Esophagus mucosa (tissue), 1 donor: ENCODE data around the gene FCER1G. TPM values are rescaled to one million over a fixed set of nuclear protein-coding genes. Genes with fewer than 3 reads are reported as not detected.

Experiments
- ATAC-seq: fragments of 200-7000 bp; cut with Tn5 transposase; one replicate; pipeline ENCODE4 v1.9.1; 2020
- total RNA-seq: library from RNA; stranded (reverse); gene quantifications from one replicate; pipeline ENCODE4 v1.2.4, GENCODE V29; 2023
- donor health status: DM: yes; HTN: yes; CAD: no.

Gene FCER1G
- total RNA-seq, 1 donor from 2014 or later = 0.76 TPM

- no peak for ATAC-seq
Measured at GRCh38 chr1:161189036-161189435, 26.1 kb upstream of the FCER1G start.

DNA sequence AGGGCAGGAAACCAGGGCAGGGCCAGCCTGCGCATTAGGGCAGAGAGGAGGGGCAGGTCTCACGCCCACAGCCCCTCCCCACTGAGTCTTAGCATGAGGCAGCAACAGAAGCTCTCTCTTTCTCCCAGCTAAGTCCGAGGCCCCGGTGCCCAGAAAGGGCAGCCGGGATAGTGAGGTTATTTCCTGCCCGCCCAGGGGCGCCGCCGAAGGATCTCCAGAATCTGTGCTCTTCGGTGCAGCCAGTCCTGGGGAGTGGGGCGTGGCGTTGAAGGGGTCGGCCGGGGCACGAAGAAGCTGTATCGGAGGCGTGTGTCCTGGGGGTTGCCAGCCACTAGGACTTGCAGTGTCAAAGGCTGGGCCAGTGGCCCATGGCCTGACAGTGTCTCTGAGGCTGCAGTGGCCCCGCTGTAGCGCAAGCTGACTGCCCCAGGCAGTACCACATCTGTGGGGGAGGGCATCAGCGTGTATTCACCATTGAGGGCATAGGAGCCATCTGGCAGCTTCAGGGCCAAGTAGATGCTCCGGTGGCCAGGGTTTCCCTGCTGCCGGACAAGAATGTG is 24.1 kb upstream of the FCER1G start:
- ATAC-seq = no peak

DNA sequence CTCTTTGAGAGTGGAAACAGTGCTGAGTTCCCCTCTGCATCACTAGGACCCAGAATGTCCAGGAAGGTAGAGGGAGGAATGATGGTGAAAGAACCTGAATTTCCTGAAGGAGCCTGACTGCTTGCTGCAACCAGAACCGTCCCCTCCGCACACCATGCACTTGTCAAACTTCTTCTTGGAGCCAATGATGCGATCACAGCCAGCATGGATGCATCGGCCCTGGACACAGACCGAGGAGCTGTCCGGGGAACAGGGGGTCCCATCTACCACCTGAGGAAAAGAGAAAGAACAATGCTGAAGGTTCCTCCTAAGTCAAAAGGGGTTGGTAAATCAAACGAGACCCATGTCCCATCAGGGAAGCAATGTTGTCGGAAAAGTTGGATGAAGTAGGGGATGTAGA is 23.1 kb upstream of the FCER1G start:
- no peak for ATAC-seq

DNA sequence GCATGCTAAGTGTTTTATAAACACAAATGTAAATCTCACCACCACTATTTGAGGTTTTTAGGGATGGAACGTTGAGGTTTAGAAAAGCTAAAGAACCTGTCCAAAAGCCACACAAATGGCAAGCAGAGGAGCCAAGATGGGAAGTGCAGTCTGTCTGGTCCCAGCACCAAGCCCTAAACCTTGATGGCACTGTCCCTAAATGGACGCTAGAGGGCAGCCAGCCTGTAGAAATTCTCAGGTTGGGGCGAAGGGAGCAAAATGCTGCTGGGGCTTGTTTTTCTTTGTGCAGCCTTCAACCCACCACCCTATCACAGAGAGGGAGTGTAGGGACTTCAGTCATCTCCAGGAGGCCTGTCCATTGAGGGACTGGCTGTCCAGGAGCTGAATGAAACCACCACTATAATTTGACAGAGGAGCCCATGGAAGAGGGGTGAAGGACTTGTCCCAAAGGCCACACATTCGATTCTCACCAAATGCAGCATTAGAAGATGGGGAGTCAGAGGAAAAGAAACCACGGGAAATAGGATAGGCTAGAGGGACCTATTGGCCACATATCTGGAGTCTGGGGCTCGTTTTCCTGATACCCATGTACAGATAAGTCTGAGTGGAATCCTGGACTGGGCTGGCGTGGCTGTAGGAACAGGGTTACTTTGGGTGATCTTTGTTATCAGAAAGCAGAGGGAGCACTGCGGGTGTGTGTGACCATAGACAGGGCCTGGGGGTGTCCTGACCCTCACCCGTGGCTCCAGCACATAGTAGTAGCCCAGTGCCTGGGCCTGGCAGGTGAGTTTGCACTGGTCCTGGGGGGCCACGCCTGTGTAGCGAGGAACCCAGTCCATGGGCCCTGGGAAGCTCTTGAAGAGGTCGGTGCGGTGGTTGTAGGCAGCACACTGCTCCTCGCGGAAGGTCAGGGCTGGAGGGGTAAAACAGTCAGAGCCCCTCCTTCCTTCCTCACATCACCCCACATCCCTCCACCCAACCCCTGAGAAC is 22.3 kb upstream of the FCER1G start:
- ATAC-seq = peak; percentile 65

DNA sequence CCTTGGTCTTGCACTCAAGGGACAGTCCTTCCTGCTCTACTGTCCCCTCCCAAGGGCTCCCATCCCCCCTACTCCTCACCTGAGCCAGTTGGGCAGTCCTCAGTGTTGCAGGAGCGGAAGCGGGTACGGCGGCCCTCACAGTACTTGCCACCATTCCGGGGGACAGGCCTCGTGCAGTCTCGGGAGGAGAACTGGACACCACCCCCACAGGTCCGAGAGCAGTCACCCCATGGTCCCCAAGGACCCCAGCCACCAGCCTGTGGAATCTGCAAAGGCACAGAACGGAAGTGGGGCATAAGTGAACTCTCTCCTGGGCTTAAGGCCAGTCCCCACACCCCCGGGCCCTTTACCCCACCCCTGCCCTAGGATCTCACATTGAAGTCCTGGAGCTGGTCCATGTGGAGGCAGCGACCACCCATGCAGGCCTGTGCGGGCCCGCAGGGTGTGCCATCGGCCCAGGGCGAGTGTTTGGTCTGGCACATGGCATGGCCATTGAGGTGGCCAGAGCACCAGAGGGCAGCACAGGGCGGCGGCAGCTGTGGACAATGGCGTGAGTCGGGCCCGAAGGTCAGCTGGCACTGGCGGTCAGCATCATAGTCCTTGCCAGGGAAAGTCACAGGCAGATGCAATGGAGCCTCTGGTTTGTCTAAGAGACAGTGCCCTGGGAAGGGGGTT is 21.4 kb upstream of the FCER1G start:
- ATAC-seq = no peak

DNA sequence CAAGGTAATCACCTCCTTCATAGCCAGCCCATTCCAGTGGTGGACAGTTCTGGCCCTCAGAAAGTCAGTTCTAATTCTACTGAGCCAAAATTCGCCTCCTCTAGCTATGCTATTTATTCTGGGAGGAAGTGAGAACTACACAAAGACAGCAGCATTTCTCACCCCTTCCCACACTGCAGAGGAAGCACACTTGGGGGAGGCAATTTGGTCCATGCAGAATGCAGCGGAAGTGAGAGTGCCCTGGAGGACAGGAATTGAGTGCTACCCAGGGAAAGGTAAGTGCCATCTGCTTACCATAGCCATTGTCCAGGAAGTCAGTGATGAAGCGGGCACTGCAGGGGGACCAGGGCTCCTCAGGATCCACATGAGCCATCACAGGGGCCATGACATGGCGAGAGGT is 19.9 kb upstream of the FCER1G start:
- ATAC-seq = no peak

DNA sequence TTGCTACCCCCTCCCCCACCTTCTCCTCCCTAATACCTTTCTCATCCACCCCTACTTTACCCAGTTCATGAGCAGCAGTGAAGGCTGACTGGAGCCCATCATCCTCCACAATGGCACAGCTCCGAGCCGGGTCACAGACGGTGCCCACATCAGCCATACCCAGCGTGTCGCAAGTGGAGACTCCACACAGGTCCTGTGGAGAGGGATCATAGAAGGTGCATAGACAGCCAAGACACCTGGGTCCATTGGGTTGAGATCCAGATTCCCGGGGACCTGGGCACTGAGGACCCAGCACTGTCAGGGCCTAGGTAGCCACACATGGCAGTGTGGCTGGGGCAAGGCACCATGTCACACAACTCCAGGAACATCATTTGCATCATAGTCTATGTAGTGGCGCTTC is 19.0 kb upstream of the FCER1G start:
- no peak for ATAC-seq

DNA sequence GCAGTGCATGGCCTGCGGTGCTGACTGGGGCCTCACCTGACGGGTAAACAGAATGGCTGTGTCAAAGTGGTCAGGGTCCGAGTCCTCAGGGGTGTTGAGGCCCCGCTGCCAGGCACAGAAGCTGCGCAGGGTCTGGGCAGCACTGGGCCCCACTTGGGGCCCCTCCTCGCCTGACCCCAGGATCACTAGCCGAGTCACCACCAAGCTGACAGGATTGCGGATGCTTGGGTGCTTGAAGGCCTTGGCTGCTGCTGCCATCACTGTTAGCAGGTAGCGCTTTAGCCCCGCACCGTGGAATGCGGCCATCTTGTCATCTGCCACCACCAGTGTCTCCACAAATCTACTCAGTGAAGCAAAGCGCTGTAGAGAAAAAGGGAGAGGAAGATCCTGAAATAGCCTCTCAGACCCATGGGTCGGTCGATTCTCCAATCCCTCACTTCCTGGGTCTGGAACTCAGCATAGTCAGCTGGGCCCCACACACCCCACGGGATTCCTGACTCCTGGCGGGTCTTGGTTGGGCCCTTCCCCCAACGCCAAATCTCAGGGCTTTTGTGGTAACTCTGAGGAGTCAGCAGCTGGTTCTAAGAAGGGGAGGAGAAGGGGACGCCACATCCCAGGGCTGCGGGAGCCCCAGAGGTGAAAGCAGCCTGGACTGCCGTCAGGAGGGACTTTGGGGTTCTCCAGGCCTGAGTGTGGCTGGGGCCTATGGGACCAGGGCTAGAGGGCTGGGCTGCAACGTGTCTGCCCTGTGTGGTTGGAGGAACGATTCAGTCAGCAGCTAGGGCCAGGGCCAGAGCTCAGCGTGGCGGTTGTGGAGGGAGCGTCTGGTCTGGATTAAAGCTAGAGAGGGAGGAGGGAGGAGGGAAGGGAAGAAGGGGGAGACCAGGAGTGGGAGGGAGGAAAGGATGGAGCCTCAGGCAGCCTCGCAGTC is 18.3 kb upstream of the FCER1G start:
- ATAC-seq = no peak

- ATAC-seq = no peak
Measured at GRCh38 chr1:161197560-161198193, 17.4 kb upstream of the FCER1G start.

DNA sequence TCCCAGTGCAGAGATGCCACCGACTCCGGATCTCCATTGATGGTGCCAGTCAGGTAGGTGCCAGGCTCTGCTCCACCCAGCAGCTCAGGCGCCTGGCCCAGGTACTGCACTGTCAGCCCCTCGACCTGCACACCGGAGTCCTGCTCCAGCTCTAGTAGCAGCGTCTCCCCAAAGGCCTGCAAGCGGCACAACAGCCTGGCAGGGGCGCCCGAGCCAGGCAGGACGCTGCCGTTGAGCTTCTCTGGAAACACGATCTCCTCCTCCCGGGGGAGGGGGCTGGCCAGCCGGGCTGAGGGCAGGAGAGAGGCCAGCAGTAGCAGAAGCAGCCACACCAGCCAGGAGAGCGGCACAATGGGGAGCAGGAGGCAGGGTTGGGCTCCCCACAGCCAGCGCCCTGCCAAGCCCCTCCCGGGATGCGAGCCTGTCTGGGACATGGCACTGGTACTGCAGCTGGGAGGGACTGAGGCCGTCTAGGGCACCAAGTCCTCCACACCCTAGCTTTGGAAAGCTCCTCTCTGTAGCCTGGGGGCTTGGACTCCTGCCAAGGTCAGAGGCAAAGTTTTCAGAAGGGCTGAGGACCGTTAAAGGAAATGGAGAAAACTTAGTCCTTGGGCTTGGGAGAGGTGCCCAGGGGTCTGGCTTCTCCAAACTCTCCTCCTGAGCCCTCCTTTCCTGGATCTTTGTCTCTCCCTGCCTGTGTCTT is 16.8 kb upstream of the FCER1G start:
- ATAC-seq = peak; percentile 70

DNA sequence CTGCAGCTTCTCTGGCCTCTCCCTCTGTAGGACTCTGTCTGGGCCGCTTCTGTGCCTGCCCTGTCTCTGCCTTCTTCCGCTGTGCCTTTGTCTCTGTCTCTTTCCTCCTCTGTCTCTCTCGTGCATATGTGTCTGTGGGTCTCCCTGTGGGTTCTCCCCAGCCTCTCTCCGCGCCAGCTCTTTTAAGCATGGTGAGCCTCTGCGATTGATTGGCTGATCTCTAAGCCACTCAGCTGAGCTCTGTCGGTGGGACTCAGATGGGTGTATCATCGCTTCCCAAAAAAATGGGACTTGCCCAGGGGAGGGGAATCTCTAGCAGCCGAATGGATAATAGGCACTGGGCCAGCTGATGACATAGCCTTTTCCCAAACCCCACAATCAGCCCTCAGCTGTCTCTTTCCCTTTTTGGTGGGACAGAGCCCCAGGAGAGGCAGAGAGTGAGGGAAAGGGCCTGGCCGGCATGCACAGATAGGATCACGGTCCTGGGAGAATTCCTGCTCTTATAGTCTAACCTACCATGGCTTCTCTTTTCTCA is 16.1 kb upstream of the FCER1G start, which contains the start of gene ADAMTS4:
ADAMTS4 (minus strand) TSS at position 158 of the 535 bp plus-strand sequence. CDS start 427 bp downstream, outside the sequence.
- ATAC-seq = no peak

- no peak for ATAC-seq
Measured at GRCh38 chr1:161199506-161200139, 15.5 kb upstream of the FCER1G start.

GRCh38 chr1:161200421-161200991 is 14.6 kb upstream of the FCER1G start:
- no peak for ATAC-seq

DNA sequence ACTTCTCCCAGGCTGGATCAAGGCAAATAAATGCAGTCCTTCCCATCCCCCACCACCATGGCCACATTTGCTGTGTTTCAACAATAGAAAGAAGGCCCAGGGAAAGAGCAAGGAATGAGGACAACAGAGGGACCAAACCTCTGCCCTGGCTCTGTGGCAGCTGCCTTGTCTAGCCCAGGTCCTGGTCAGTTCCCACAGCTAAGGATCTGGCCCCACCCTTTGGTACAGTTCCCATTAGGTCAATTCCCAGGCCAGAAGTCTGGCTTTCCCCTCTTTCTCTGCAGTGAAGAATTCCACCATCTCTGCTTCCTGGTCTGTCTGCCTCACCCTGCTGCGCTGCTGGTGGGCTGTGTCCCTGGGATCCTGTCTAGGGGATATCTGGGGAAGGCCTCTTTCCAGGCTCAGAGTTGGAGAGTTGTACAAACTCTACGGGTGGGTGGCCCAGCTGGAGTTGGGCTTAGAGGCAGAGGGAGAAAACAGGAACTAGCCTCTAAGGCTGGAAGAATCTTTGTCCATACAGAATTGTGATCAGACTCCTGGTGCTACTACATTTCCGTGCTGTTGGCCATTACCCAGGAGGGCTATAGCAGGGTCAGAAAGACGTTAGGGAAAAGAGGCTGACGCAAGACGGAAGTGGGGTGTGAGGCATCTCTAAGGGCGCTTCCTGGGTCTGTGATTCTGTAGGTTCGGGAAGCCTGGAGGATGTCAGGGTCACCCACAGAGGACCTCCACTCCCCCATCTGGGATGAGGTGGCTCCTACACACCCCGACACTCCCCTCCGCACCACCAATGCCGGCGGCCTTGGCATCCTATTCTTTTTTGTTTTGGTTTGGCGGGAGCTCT is 13.9 kb upstream of the FCER1G start:
- ATAC-seq = peak; percentile 27

DNA sequence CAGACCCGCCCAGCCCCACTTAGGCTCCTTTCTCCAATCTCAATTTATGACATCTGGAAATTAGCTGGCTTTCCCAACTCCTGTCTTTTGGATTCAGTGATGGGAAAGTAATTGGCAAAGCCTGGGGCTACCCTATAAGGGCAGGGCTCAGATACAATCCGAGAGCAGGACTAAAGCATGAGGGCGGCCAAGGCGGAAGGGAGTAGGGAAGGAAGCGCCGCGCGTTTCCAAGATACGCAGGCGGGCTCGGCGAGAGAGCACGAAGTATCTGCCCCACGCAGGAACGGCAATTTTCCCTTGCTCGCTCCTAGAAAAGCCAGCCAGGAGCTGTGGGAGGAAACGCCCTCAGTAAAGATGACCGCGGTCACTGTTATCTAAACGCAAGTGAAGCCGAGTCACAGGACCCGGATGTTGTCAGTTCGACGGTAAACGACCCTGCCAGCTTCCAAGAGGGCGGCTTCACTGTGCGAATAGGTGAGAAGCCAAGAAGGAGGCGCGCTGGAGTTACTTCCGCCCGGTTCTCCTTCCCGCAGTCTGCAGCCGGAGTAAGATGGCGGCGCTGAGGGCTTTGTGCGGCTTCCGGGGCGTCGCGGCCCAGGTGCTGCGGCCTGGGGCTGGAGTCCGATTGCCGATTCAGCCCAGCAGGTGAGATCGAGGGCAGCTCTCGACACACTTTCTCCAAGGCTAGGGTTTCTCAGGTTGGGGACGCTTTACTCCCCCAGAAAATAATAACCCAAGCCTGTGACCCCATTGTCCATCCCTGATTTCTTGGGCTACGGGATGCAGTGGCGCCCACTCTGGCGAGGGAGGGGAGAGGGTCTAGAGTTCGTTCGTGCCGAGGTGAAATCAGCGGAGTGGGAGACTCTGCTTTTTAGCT is 13.0 kb upstream of the FCER1G start, which contains the start of gene NDUFS2:
NDUFS2 (plus strand) TSS at position 532 of the 877 bp plus-strand sequence; CDS start at position 551, 19 bp downstream.
- peak; percentile 93 for ATAC-seq

- ATAC-seq = no peak
Measured at GRCh38 chr1:161206411-161207140, 8.5 kb upstream of the FCER1G start.

GRCh38 chr1:161207173-161207572 is 7.9 kb upstream of the FCER1G start:
- ATAC-seq = no peak
